H1 (cell line): Measurements from ENCODE around the gene PDE2A. TPM values are rescaled to one million over a fixed set of nuclear protein-coding genes. Genes with fewer than 3 reads are reported as not detected.

Source experiments
- CEBPB ChIP-seq: IDR thresholded peaks from 2 replicates; pipeline ENCODE4 v1.6.1; 2012; ENCODE audit warnings: low read depth, low read length
- KDM1A ChIP-seq: fragments of 200-600, 300-600 bp; sonication (generic); IDR thresholded peaks from 2 replicates; pipeline ENCODE4 v1.7.1; 2016; ENCODE audit warnings: mild to moderate bottlenecking, low read length, borderline replicate concordance
- RBBP5 ChIP-seq: IDR thresholded peaks from 2 replicates; pipeline ENCODE4 v1.7.1; 2012; ENCODE audit warnings: low read depth, mild to moderate bottlenecking, inconsistent platforms, low read length, moderate library complexity, borderline replicate concordance
- TAF1 ChIP-seq: IDR thresholded peaks from 2 replicates; pipeline ENCODE4 v1.6.1; 2011; ENCODE audit warnings: mild to moderate bottlenecking, low read depth, low read length
- TBP ChIP-seq: IDR thresholded peaks from 2 replicates; pipeline ENCODE4 v1.6.1; 2011; ENCODE audit warnings: low read depth, low read length, improper control_type of control experiment
- TCF12 ChIP-seq: IDR thresholded peaks from 2 replicates; pipeline ENCODE4 v1.6.1; 2011; ENCODE audit warnings: low read depth, mild to moderate bottlenecking, low read length
- TEAD4 ChIP-seq: IDR thresholded peaks from 2 replicates; pipeline ENCODE4 v1.6.1; 2012; ENCODE audit warnings: low read depth, low read length, inconsistent platforms, mixed read lengths
- YY1 ChIP-seq: IDR thresholded peaks from 2 replicates; pipeline ENCODE4 v1.6.1; 2011; ENCODE audit warnings: low read depth, mild to moderate bottlenecking, low read length
- polyA plus RNA-seq, 7 experiments: library from polyadenylated mRNA; depleted of rRNA in 3 of 7; stranded (reverse) in 5 of 7; unstranded in 2 of 7; fragments of >200 nt in 5 of 7; fragments of 200-250 nt in 2 of 7; gene quantifications; 1 replicate in 5 of 7; 2 replicates in 1 of 7; 4 replicates in 1 of 7; pipeline versions ENCODE4 v1.2.1 to v1.2.3, GENCODE V29; 2011 to 2013; ENCODE audit warnings: missing spikeins in 2 of 7, mixed read lengths in 2 of 7
- total RNA-seq: library from RNA; stranded (reverse); fragmentation: NEBNext Ultra II Directional; extraction: Animal tissue kit (Norgen Biotek cat#: 25700); gene quantifications from 2 replicates; pipeline ENCODE4 v1.2.1, GENCODE V29; 2021
- TF ChIP-seq, protein P1 (sequence below): IDR thresholded peaks from 2 replicates; pipeline ENCODE4 v1.6.1; 2012; ENCODE audit warnings: inconsistent platforms
- TF ChIP-seq, protein P2 (sequence below): fragments of 300-600 bp; sonication (generic); IDR thresholded peaks from 2 replicates; pipeline ENCODE4 v1.7.1; 2012; ENCODE audit warnings: low read length, moderate library complexity, mild to moderate bottlenecking, inconsistent platforms; ENCODE audit not compliant: insufficient replicate concordance

The PDE2A gene
- total and polyA plus RNA-seq, 2 of the 8 experiments (the other 6 are each of a cell fraction or from before 2014, with no cell fraction given): 3.4 to 7.1 TPM

DNA sequence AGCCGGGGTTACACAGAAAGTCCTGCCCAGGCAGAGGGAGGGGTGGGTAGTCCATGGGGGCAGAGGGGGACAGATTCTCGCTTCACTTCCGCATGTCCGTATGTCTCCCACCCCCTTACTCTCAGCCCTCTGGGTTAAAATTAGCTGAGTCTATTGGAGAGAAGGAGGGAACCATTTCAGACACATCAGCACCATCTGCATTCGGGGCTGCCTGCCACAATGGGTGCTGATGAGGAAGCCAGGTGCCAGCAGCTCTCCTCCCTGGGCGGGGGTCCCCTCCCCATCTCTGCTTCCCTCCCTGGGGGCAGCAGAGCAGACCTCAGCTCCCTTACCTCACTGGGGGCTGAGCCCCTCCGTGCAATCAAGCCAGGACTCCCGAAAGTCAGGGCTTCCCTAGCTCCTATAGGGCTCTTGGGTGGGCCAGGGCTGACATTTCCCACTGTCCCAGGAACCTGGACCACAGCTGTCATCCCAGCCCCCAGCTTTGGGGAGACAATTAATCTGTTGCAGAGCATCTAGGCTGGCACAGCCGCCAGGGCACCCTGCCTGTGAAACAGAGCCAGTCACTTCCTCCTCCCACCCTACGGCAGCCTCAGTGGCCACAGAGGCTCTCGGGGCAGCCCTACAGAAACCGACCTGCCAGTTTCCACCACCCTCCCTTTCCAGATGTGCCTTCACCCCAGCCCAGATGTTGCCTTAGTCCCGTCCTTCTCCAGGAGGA is 67.3 kb downstream of the PDE2A start (continued):
- no peak for TF ChIP-seq RBBP5
- TF ChIP-seq YY1: no peak
- TF ChIP-seq TBP: no peak
- TF ChIP-seq TEAD4: no peak
- TF ChIP-seq CEBPB: no peak
- TF ChIP-seq, protein P1, sequence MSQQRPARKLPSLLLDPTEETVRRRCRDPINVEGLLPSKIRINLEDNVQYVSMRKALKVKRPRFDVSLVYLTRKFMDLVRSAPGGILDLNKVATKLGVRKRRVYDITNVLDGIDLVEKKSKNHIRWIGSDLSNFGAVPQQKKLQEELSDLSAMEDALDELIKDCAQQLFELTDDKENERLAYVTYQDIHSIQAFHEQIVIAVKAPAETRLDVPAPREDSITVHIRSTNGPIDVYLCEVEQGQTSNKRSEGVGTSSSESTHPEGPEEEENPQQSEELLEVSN: no peak
- TF ChIP-seq TAF1: no peak
- no peak for TF ChIP-seq TCF12
- no peak for TF ChIP-seq KDM1A
- TF ChIP-seq, protein P2, sequence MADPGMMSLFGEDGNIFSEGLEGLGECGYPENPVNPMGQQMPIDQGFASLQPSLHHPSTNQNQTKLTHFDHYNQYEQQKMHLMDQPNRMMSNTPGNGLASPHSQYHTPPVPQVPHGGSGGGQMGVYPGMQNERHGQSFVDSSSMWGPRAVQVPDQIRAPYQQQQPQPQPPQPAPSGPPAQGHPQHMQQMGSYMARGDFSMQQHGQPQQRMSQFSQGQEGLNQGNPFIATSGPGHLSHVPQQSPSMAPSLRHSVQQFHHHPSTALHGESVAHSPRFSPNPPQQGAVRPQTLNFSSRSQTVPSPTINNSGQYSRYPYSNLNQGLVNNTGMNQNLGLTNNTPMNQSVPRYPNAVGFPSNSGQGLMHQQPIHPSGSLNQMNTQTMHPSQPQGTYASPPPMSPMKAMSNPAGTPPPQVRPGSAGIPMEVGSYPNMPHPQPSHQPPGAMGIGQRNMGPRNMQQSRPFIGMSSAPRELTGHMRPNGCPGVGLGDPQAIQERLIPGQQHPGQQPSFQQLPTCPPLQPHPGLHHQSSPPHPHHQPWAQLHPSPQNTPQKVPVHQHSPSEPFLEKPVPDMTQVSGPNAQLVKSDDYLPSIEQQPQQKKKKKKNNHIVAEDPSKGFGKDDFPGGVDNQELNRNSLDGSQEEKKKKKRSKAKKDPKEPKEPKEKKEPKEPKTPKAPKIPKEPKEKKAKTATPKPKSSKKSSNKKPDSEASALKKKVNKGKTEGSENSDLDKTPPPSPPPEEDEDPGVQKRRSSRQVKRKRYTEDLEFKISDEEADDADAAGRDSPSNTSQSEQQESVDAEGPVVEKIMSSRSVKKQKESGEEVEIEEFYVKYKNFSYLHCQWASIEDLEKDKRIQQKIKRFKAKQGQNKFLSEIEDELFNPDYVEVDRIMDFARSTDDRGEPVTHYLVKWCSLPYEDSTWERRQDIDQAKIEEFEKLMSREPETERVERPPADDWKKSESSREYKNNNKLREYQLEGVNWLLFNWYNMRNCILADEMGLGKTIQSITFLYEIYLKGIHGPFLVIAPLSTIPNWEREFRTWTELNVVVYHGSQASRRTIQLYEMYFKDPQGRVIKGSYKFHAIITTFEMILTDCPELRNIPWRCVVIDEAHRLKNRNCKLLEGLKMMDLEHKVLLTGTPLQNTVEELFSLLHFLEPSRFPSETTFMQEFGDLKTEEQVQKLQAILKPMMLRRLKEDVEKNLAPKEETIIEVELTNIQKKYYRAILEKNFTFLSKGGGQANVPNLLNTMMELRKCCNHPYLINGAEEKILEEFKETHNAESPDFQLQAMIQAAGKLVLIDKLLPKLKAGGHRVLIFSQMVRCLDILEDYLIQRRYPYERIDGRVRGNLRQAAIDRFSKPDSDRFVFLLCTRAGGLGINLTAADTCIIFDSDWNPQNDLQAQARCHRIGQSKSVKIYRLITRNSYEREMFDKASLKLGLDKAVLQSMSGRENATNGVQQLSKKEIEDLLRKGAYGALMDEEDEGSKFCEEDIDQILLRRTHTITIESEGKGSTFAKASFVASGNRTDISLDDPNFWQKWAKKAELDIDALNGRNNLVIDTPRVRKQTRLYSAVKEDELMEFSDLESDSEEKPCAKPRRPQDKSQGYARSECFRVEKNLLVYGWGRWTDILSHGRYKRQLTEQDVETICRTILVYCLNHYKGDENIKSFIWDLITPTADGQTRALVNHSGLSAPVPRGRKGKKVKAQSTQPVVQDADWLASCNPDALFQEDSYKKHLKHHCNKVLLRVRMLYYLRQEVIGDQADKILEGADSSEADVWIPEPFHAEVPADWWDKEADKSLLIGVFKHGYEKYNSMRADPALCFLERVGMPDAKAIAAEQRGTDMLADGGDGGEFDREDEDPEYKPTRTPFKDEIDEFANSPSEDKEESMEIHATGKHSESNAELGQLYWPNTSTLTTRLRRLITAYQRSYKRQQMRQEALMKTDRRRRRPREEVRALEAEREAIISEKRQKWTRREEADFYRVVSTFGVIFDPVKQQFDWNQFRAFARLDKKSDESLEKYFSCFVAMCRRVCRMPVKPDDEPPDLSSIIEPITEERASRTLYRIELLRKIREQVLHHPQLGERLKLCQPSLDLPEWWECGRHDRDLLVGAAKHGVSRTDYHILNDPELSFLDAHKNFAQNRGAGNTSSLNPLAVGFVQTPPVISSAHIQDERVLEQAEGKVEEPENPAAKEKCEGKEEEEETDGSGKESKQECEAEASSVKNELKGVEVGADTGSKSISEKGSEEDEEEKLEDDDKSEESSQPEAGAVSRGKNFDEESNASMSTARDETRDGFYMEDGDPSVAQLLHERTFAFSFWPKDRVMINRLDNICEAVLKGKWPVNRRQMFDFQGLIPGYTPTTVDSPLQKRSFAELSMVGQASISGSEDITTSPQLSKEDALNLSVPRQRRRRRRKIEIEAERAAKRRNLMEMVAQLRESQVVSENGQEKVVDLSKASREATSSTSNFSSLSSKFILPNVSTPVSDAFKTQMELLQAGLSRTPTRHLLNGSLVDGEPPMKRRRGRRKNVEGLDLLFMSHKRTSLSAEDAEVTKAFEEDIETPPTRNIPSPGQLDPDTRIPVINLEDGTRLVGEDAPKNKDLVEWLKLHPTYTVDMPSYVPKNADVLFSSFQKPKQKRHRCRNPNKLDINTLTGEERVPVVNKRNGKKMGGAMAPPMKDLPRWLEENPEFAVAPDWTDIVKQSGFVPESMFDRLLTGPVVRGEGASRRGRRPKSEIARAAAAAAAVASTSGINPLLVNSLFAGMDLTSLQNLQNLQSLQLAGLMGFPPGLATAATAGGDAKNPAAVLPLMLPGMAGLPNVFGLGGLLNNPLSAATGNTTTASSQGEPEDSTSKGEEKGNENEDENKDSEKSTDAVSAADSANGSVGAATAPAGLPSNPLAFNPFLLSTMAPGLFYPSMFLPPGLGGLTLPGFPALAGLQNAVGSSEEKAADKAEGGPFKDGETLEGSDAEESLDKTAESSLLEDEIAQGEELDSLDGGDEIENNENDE: no peak
- TF ChIP-seq, all 59 proteins: peak for 0
